Measurements from ENCODE around the gene RITA1. TPM values are rescaled to one million over a fixed set of nuclear protein-coding genes. Genes with fewer than 3 reads are reported as not detected.

RITA1 gene
- total RNA-seq, result 11.7 and 19.8 TPM in 2 replicates

GRCh38 chr12:113185180-113186032 lies at the start of gene RITA1, which contains the start of gene DDX54:
Gene RITA1 (plus strand): TSS chr12:113185721. CDS start chr12:113186747, 1,026 bp downstream.
Gene DDX54 (minus strand): TSS chr12:113185478. CDS start chr12:113185451, 27 bp downstream.

GRCh38 chr12:113149361-113150150 lies 36.0 kb upstream of the RITA1 start, which contains the start of gene CFAP73:
Gene CFAP73 (plus strand): TSS chr12:113149724. CDS start chr12:113149858, 134 bp downstream.

DNA sequence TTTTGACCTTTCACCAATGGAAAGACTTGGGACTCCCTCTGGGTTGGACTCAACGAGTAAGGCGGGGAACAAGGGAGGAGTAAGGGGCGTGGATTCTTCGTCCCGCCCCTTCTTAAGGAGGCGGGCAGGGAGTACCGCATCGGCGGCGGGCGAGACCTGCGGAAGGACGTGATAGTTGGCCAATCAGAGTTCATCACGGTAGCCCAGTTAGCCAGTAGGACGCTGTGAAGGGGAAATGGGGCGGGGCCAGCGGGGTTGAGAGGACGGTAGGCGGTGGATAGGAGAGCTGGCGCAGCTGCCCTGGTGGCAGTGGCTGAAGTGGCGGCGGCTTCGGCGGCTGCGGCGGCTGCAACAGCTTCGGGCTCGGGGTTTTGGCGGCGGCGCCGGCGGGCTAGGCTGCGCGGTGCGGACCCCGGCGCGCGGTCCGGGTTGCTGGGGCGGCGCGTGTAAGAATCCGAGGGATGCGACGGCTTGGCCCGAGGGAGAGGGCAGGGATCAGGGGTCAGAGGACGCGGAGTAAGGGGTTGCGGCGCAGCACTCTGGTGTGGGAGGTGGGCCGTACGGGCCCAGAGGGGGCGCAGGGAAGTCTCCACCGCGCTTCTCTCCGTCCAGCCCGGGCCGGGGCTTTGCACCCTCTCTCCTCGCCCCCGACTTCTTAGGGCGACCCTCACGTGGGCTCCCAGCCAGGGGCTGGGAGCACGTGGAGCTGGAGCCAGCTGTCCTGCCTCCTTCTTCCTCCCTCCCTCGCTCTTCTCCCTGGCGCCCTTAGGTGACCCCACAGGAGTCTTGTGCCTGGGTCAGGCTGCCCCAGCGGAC lies 35.9 kb downstream of the RITA1 start, which contains the start of gene TPCN1:
TPCN1 (plus strand) TSS at position 284 of the 816 bp plus-strand sequence. CDS start 5,389 bp downstream, outside the sequence.

Other genes with a start within 250 kb of the RITA1 start
- 4.2 and 5.0 TPM in 2 replicates for gene OAS3, start 247.2 kb upstream of the RITA1 start, total RNA-seq
- 4.0 and 6.3 TPM in 2 replicates for gene OAS2, start 207.2 kb upstream of the RITA1 start, total RNA-seq
- under 0.01 TPM in 1 of 2 replicates, not detected in the other for gene DTX1, start 129.0 kb upstream of the RITA1 start, total RNA-seq
- not detected in 2 replicates for gene RASAL1, start 50.0 kb upstream of the RITA1 start, total RNA-seq
- not detected in 2 replicates for gene CFAP73, start 36.0 kb upstream of the RITA1 start, total RNA-seq
- 27.4 and 40.3 TPM in 2 replicates for gene DDX54, start 243 bp upstream of the RITA1 start, total RNA-seq
- gene TPCN1, start 35.7 kb downstream of the RITA1 start, total RNA-seq, result 24.6 and 26.1 TPM in 2 replicates
- gene SLC8B1, start 149.4 kb downstream of the RITA1 start, total RNA-seq, result 9.4 and 9.7 TPM in 2 replicates
- 70.9 and 85.2 TPM in 2 replicates for gene PLBD2, start 172.9 kb downstream of the RITA1 start, total RNA-seq
- gene SDS, start 218.2 kb downstream of the RITA1 start, total RNA-seq, result not detected in 2 replicates
- 0.81 and 4.0 TPM in 2 replicates for gene SDSL, start 236.7 kb downstream of the RITA1 start, total RNA-seq